C4-2B (cell line): Measurements from ENCODE around the gene AP2A2.

ENCODE experiments used
- H3K27ac ChIP-seq: fragments of 450-650 bp; 2 replicates; pipeline ENCODE4 v1.5.1; 2017
- ZFX ChIP-seq: fragments of 450-650 bp; IDR thresholded peaks from 2 replicates; pipeline ENCODE4 v1.6.1; 2017
- TF ChIP-seq, protein P1 (sequence below): fragments of 450-650 bp; conservative IDR thresholded peaks from 2 replicates; pipeline ENCODE4 v1.5.1; 2017; ENCODE audit warnings: mild to moderate bottlenecking

Gene AP2A2

DNA sequence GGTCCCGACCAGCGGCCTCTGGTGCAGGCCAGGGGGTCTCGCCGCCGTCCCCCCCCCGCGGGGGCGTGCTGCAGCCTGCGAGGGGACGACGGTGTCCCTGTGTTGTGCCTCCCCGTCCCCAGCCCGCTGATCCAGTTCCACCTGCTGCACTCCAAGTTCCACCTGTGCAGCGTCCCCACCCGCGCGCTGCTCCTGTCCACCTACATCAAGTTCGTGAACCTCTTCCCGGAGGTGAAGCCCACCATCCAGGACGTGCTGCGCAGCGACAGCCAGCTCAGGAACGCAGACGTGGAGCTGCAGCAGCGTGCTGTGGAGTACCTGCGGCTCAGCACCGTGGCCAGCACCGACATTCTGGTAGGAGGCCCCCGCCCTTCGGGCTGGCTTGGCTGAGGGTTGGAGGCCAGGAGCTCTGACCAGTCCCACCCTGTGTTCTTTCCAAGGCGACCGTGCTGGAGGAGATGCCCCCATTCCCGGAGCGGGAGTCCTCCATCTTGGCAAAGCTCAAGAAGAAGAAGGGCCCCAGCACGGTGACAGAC, 68.0 kb downstream of the AP2A2 start:
- TF ChIP-seq, protein P1, sequence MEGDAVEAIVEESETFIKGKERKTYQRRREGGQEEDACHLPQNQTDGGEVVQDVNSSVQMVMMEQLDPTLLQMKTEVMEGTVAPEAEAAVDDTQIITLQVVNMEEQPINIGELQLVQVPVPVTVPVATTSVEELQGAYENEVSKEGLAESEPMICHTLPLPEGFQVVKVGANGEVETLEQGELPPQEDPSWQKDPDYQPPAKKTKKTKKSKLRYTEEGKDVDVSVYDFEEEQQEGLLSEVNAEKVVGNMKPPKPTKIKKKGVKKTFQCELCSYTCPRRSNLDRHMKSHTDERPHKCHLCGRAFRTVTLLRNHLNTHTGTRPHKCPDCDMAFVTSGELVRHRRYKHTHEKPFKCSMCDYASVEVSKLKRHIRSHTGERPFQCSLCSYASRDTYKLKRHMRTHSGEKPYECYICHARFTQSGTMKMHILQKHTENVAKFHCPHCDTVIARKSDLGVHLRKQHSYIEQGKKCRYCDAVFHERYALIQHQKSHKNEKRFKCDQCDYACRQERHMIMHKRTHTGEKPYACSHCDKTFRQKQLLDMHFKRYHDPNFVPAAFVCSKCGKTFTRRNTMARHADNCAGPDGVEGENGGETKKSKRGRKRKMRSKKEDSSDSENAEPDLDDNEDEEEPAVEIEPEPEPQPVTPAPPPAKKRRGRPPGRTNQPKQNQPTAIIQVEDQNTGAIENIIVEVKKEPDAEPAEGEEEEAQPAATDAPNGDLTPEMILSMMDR = no peak
- no peak for TF ChIP-seq ZFX
- H3K27ac ChIP-seq = no peak overlapping the region

DNA sequence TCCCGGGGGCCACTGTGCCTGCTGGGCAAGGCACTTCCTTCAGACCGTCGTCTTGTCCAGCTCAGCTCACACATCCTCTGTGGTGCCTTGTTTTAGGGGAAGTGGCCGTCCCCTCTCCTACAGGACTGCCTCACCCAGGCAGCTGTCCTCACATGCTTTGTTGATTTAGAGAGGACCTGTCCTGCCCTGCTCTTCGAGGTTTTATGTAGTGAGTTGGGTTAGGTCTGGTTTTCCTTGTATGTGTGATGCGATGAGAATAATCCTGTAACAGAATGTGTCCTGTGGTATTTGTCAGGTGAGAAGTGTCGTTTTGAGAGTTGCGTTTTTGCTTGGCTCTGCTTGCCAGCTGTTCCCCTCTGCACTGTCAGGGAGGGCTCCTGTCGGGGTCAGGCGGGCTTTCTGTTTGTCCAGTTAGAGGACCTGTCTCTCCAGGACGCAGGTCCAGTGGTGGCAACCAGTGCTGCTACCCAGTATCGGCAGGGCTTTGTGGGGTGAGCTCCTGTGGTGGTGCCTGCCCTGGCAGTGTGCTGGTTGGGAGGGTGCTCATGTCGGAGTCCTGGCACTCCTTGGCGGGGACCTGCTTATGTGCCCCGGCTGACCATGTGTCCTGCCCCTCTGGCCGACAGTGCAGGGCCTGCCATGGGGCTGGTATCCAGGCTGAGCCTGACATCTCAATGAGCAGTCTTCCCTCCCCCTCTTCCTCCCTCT, 69.5 kb downstream of the AP2A2 start:
- TF ChIP-seq ZFX = no peak
- TF ChIP-seq, protein P1 = no peak
- no peak overlapping the region for H3K27ac ChIP-seq

DNA sequence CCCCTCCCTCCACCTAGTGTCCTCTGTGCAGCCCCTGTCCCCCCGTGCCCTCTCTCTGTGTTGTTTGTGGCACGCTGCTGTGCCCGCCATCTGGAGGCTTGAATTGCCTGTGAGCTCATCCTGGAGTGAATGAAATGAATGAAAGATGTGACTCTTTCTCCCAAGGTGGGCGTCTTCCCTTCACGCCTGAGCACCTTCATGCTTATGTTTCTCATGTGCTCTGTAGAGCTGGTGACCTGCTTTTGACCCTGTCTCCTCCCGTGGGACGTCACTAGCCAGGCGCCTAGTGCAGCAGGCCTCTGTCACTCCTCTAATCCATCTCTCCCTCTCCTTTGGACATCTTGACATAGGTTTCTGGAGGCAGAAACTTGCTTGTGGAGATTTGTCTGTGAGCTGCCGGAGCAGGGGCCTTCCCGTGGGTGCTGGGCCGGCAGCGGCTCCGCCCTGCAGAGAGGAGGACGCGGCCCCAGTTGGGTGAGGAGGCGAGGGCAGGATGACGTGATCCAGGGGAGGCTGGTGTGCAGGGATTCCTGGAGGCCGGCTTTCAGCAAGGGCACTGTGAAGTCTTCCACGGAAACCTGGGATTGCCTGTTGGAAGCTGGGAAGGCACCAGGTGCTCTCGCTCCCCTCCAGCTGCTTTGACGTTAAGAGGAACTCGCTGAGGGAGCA, 70.2 kb downstream of the AP2A2 start:
- TF ChIP-seq, protein P1 = no peak
- TF ChIP-seq ZFX = no peak

DNA sequence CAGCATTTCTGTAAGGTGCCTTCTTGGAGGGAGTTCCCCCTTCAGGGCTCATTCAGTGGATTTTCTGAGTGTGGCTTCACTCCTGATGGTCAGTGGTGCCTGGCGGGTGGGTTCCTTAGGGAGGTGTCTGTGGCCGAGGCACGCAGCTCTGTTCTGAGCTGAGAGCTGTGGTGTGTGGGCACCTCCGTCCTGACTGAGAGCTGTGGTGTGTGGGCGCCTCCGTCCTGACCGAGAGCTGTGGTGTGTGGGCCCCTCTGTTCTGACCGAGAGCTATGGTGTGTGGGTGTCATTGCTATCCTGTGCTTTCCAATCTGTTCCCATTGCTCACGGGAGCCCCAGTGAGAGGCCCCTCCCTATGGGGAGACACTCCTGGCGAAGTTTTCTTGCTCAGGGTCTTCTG, 71.0 kb downstream of the AP2A2 start:
- TF ChIP-seq, protein P1 = no peak
- TF ChIP-seq ZFX = no peak
- no peak overlapping the region for H3K27ac ChIP-seq

More for the DNA sequence above, 70.2 kb downstream of the AP2A2 start:
- no peak overlapping the region for H3K27ac ChIP-seq

DNA sequence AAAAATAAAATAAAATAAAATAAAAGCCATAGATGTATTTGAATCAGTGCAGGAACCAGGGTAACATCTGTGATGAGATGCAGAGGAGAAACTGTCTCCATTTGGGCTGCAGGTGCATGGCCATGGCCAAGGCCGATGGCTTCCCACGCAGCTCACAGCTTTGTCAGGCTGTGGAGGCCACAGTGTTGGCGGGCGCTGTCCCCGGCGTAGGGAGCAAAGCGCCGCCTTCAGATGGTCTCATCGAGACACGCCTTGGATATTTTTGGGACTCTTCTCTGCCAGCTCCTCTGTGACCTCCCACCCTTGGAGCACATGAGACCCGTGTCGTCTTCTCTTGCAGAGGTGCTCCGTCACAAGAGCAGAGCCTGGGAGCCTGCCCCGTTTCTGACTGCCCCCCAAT, 72.2 kb downstream of the AP2A2 start:
- no peak overlapping the region for H3K27ac ChIP-seq
- TF ChIP-seq ZFX = no peak
- TF ChIP-seq, protein P1 = no peak

DNA sequence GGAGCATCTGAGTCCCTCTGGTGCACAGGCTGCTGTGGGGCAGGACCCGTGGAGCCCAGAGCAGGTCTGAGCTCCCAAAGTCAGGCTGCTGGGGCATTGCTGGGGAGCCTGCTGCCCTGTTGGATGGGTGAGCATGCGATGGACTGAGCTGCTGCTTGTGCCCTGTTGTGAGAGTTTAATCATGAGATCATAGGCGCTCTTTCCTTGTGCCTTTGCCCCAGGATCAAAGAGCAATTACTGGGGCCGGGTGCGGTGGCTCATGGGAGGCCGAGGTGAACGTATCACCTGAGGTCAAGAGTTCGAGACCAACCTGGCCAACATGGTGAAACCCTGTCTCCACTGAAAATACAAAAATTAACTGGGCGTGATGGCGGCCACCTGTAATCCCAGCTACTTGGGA, 73.3 kb downstream of the AP2A2 start:
- H3K27ac ChIP-seq = no peak overlapping the region
- TF ChIP-seq, protein P1 = no peak
- no peak for TF ChIP-seq ZFX
